ENCODE measurements around the gene MGAT4A.
A peak's percentile ranks its signal among the peaks of the same experiment; 100 is the strongest.

Gene MGAT4A

GRCh38 chr2:98637401-98638147, 93.4 kb downstream of the MGAT4A start:
- DNase-seq (ENCODE audit: insufficient read length, low spot score) (peak; percentile 36), FAIRE-seq (peak; percentile 79)
- TF ChIP-seq POU2F2 (IDR thresholded peaks at IDR 0.05; ENCODE audit: low read depth, low read length) = no peak
- TF ChIP-seq POLR2A (IDR thresholded peaks at IDR 0.05; ENCODE audit: low read depth, low read length) = no peak
- no peak for TF ChIP-seq POLR2AphosphoS5 (IDR thresholded peaks at IDR 0.05; ENCODE audit: low read depth, low read length)
- no peak for TF ChIP-seq SPI1 (IDR thresholded peaks at IDR 0.05; ENCODE audit: low read depth, low read length)
- TF ChIP-seq PAX5 (IDR thresholded peaks at IDR 0.05; ENCODE audit: insufficient read depth, low read length, severe bottlenecking) = no peak
- TF ChIP-seq TAF1 (IDR thresholded peaks at IDR 0.05; ENCODE audit: low read depth, low read length) = no peak

GRCh38 chr2:98634406-98635092, 96.4 kb downstream of the MGAT4A start:
- TF ChIP-seq POLR2A (IDR thresholded peaks at IDR 0.05; ENCODE audit: low read depth, low read length) (no peak), SPI1 (IDR thresholded peaks at IDR 0.05; ENCODE audit: low read depth, low read length) (no peak), POU2F2 (IDR thresholded peaks at IDR 0.05; ENCODE audit: low read depth, low read length) (no peak), POLR2AphosphoS5 (IDR thresholded peaks at IDR 0.05; ENCODE audit: low read depth, low read length) (no peak), PAX5 (IDR thresholded peaks at IDR 0.05; ENCODE audit: insufficient read depth, low read length, severe bottlenecking) (no peak), TAF1 (IDR thresholded peaks at IDR 0.05; ENCODE audit: low read depth, low read length) (no peak)
- FAIRE-seq = peak; percentile 33
- no peak for DNase-seq (ENCODE audit: insufficient read length, low spot score)

- TF ChIP-seq TAF1 (IDR thresholded peaks at IDR 0.05; ENCODE audit: low read depth, low read length) (no peak), POLR2A (IDR thresholded peaks at IDR 0.05; ENCODE audit: low read depth, low read length) (no peak), POU2F2 (IDR thresholded peaks at IDR 0.05; ENCODE audit: low read depth, low read length) (no peak), SPI1 (IDR thresholded peaks at IDR 0.05; ENCODE audit: low read depth, low read length) (no peak), POLR2AphosphoS5 (IDR thresholded peaks at IDR 0.05; ENCODE audit: low read depth, low read length) (no peak), PAX5 (IDR thresholded peaks at IDR 0.05; ENCODE audit: insufficient read depth, low read length, severe bottlenecking) (no peak)
- no peak for DNase-seq (ENCODE audit: insufficient read length, low spot score)
- no peak for FAIRE-seq
Observed at GRCh38 chr2:98632351-98632750, 98.6 kb downstream of the MGAT4A start.

GRCh38 chr2:98623657-98624056, 107.3 kb downstream of the MGAT4A start:
- no peak for FAIRE-seq
- DNase-seq (ENCODE audit: insufficient read length, low spot score) = no peak
- TF ChIP-seq SPI1 (IDR thresholded peaks at IDR 0.05; ENCODE audit: low read depth, low read length) (no peak), PAX5 (IDR thresholded peaks at IDR 0.05; ENCODE audit: insufficient read depth, low read length, severe bottlenecking) (peak; percentile 42)

GRCh38 chr2:98617149-98617548, 113.8 kb downstream of the MGAT4A start:
- FAIRE-seq (no peak), DNase-seq (ENCODE audit: insufficient read length, low spot score) (no peak)
- TF ChIP-seq POLR2AphosphoS5 (IDR thresholded peaks at IDR 0.05; ENCODE audit: low read depth, low read length) (no peak), PAX5 (IDR thresholded peaks at IDR 0.05; ENCODE audit: insufficient read depth, low read length, severe bottlenecking) (no peak), TAF1 (IDR thresholded peaks at IDR 0.05; ENCODE audit: low read depth, low read length) (no peak), POU2F2 (IDR thresholded peaks at IDR 0.05; ENCODE audit: low read depth, low read length) (no peak)

- no peak for FAIRE-seq
Observed at GRCh38 chr2:98615481-98615880, 115.5 kb downstream of the MGAT4A start.

GRCh38 chr2:98614024-98614739, 116.8 kb downstream of the MGAT4A start:
- DNase-seq (ENCODE audit: insufficient read length, low spot score) (no peak), FAIRE-seq (no peak)
- TF ChIP-seq SPI1 (IDR thresholded peaks at IDR 0.05; ENCODE audit: low read depth, low read length) (no peak), POU2F2 (IDR thresholded peaks at IDR 0.05; ENCODE audit: low read depth, low read length) (no peak), POLR2A (IDR thresholded peaks at IDR 0.05; ENCODE audit: low read depth, low read length) (no peak), PAX5 (IDR thresholded peaks at IDR 0.05; ENCODE audit: insufficient read depth, low read length, severe bottlenecking) (no peak), TAF1 (IDR thresholded peaks at IDR 0.05; ENCODE audit: low read depth, low read length) (no peak), POLR2AphosphoS5 (IDR thresholded peaks at IDR 0.05; ENCODE audit: low read depth, low read length) (no peak)

More at GRCh38 chr2:98615481-98615880, 115.5 kb downstream of the MGAT4A start:
- TF ChIP-seq SPI1 (IDR thresholded peaks at IDR 0.05; ENCODE audit: low read depth, low read length) = no peak
- no peak for DNase-seq (ENCODE audit: insufficient read length, low spot score)

GRCh38 chr2:98608962-98609604, 121.8 kb downstream of the MGAT4A start:
- TF ChIP-seq PAX5 (IDR thresholded peaks at IDR 0.05; ENCODE audit: insufficient read depth, low read length, severe bottlenecking) (no peak), POU2F2 (IDR thresholded peaks at IDR 0.05; ENCODE audit: low read depth, low read length) (no peak), SPI1 (IDR thresholded peaks at IDR 0.05; ENCODE audit: low read depth, low read length) (no peak), TAF1 (IDR thresholded peaks at IDR 0.05; ENCODE audit: low read depth, low read length) (no peak), POLR2A (IDR thresholded peaks at IDR 0.05; ENCODE audit: low read depth, low read length) (no peak; the same call in 1 of the 2 replicates), POLR2AphosphoS5 (IDR thresholded peaks at IDR 0.05; ENCODE audit: low read depth, low read length) (no peak)
- FAIRE-seq (no peak), DNase-seq (ENCODE audit: insufficient read length, low spot score) (no peak)

Data from GM12891 (cell line).